GM23338 (cell line): ENCODE measurements around the gene EML1. TPM values are rescaled to one million over a fixed set of nuclear protein-coding genes. Genes with fewer than 3 reads are reported as not detected.

ENCODE experiments used
- ATAC-seq: fragments of 200-7000 bp; cut with Tn5 transposase; 3 replicates; pipeline ENCODE4 v1.9.1; 2020
- DNase-seq: peaks from one replicate; pipeline ENCODE4 v3.0.0-alpha.2; 2015; ENCODE audit warnings: low spot score
- H2AFZ ChIP-seq: fragments of 200-600 bp; sonication (generic); 2 replicates; pipeline ENCODE4 v1.8.0; 2016; ENCODE audit warnings: antibody characterized with exemption, mild to moderate bottlenecking, moderate library complexity
- H3F3A ChIP-seq: fragments of 200-600 bp; sonication (generic); replicated peaks from 2 replicates; pipeline ENCODE4 v1.8.0; 2017; ENCODE audit warnings: antibody characterized with exemption, mixed run types, low read depth
- H3K27ac ChIP-seq: fragments of 200-600 bp; sonication (generic); 2 replicates; pipeline ENCODE4 v1.6.1; 2016; ENCODE audit warnings: low read depth
- H3K27me3 ChIP-seq: fragments of 200-600 bp; sonication (generic); 2 replicates; pipeline ENCODE4 v1.8.0; 2016; ENCODE audit warnings: mild to moderate bottlenecking, mixed run types, moderate library complexity; ENCODE audit not compliant: insufficient read depth
- H3K36me3 ChIP-seq: fragments of 200-600 bp; sonication (generic); 2 replicates; pipeline ENCODE4 v1.8.0; 2016; ENCODE audit warnings: mild to moderate bottlenecking; ENCODE audit not compliant: insufficient read depth
- H3K4me1 ChIP-seq: fragments of 200-600 bp; sonication (generic); 2 replicates; pipeline ENCODE4 v1.8.0; 2016; ENCODE audit warnings: mild to moderate bottlenecking, moderate library complexity; ENCODE audit not compliant: insufficient read depth
- H3K4me2 ChIP-seq: fragments of 200-600 bp; sonication (generic); 2 replicates; pipeline ENCODE4 v1.7.1; 2017; ENCODE audit warnings: mixed run types
- H3K4me3 ChIP-seq: fragments of 200-600 bp; sonication (generic); 2 replicates; pipeline ENCODE4 v1.6.1; 2016; ENCODE audit warnings: mixed run types
- H3K79me2 ChIP-seq: fragments of 200-600 bp; sonication (generic); replicated peaks from 2 replicates; pipeline ENCODE4 v1.8.0; 2017; ENCODE audit warnings: mild to moderate bottlenecking; ENCODE audit not compliant: insufficient read depth
- H3K9me2 ChIP-seq: fragments of 200-600 bp; sonication (generic); 2 replicates; pipeline ENCODE4 v1.8.0; 2017; ENCODE audit not compliant: insufficient read depth
- H4K20me1 ChIP-seq: fragments of 200-600 bp; sonication (generic); replicated peaks from 2 replicates; pipeline ENCODE4 v1.8.0; 2017; ENCODE audit warnings: mild to moderate bottlenecking; ENCODE audit not compliant: insufficient read depth
- H3K27ac Mint-ChIP-seq: 2 replicates; pipeline ENCODE4 v1.8.0; 2020; ENCODE audit warnings: inconsistent platforms, mild to moderate bottlenecking, moderate library complexity, mixed read lengths
- H3K27me3 Mint-ChIP-seq: 3 replicates; pipeline ENCODE4 v1.8.0; 2022; ENCODE audit warnings: low read depth, mild to moderate bottlenecking, moderate library complexity, mixed read lengths, inconsistent platforms; ENCODE audit not compliant: insufficient read depth, poor library complexity
- H3K36me3 Mint-ChIP-seq: 3 replicates; pipeline ENCODE4 v1.8.0; 2021; ENCODE audit warnings: low read depth, mild to moderate bottlenecking, inconsistent platforms, moderate library complexity, mixed read lengths
- H3K4me1 Mint-ChIP-seq: 3 replicates; pipeline ENCODE4 v1.8.0; 2020; ENCODE audit warnings: mild to moderate bottlenecking, inconsistent platforms, mixed read lengths
- H3K4me3 Mint-ChIP-seq: 3 replicates; pipeline ENCODE4 v1.8.0; 2021; ENCODE audit warnings: moderate library complexity, mild to moderate bottlenecking, inconsistent platforms, mixed read lengths
- H3K9me3 Mint-ChIP-seq: 3 replicates; pipeline ENCODE4 v1.8.0; 2020; ENCODE audit warnings: moderate library complexity, mild to moderate bottlenecking, inconsistent platforms, mixed read lengths
- CREB1 ChIP-seq: fragments of 250-450 bp; sonication (Bioruptor Pico); IDR thresholded peaks from 2 replicates; pipeline ENCODE4 v1.5.0; 2020; ENCODE audit warnings: low read depth, mild to moderate bottlenecking, moderate library complexity
- CTCF ChIP-seq, 2 experiments: fragments of 200-600 bp in 1 of 2; sonication (generic) in 1 of 2; conservative IDR thresholded peaks; 2 replicates each; pipeline versions ENCODE4 v1.5.1 to v1.6.1; 2016 to 2017; ENCODE audit warnings: antibody characterized with exemption in 2 of 2, low read depth in 2 of 2, mild to moderate bottlenecking in 2 of 2, moderate library complexity in 1 of 2
- ETS1 ChIP-seq: IDR thresholded peaks from 2 replicates; pipeline ENCODE4 v1.6.1; 2016; ENCODE audit warnings: antibody characterized with exemption
- EZH2 ChIP-seq: fragments of 200-600 bp; sonication (generic); IDR thresholded peaks from one replicate; pipeline ENCODE4 v1.8.0; 2017; ENCODE audit warnings: antibody characterized with exemption, mild to moderate bottlenecking, low read depth; ENCODE audit not compliant: unreplicated experiment
- EZH2phosphoT487 ChIP-seq: fragments of 200-600 bp; sonication (generic); IDR thresholded peaks from one replicate; pipeline ENCODE4 v1.8.1; 2018; ENCODE audit warnings: antibody characterized with exemption; ENCODE audit not compliant: unreplicated experiment
- JUNB ChIP-seq: IDR thresholded peaks from one replicate; pipeline ENCODE4 v1.6.1; 2016; ENCODE audit warnings: antibody characterized with exemption; ENCODE audit not compliant: unreplicated experiment
- NANOG ChIP-seq: IDR thresholded peaks from 2 replicates; pipeline ENCODE4 v1.6.1; 2016; ENCODE audit warnings: antibody characterized with exemption, borderline replicate concordance
- POLR2AphosphoS5 ChIP-seq: IDR thresholded peaks from 2 replicates; pipeline ENCODE4 v1.6.1; 2016; ENCODE audit warnings: antibody characterized with exemption, low read depth
- REST ChIP-seq: IDR thresholded peaks from one replicate; pipeline ENCODE4 v1.6.1; 2018; ENCODE audit warnings: antibody characterized with exemption; ENCODE audit not compliant: unreplicated experiment
- STAT1 ChIP-seq: IDR thresholded peaks from one replicate; pipeline ENCODE4 v1.6.1; 2016; ENCODE audit warnings: antibody characterized with exemption; ENCODE audit not compliant: unreplicated experiment
- ZNF331 ChIP-seq: fragments of 250-450 bp; sonication (Bioruptor Pico); IDR thresholded peaks from 2 replicates; pipeline ENCODE4 v1.5.0; 2020; ENCODE audit warnings: low read depth, mild to moderate bottlenecking, moderate library complexity
- ZNF462 ChIP-seq: fragments of 250-450 bp; sonication (Bioruptor Pico); IDR thresholded peaks from 2 replicates; pipeline ENCODE4 v1.5.0; 2020; ENCODE audit warnings: mild to moderate bottlenecking, moderate library complexity
- polyA plus RNA-seq: library from polyadenylated mRNA; unstranded; fragments of >200 nt; fragmentation: Nextera tagmentation; extraction: Ambion mirVana; gene quantifications from 2 replicates; pipeline ENCODE4 v1.2.1, GENCODE V29; 2016
- total RNA-seq: library from RNA; depleted of rRNA; stranded (reverse); fragments of >200 nt; shearing (Covaris generic); gene quantifications from 2 replicates; pipeline ENCODE4 v1.2.3, GENCODE V29; 2014

EML1 gene
- total and polyA plus RNA-seq, 2 experiments from 2014 or later, result 7.0 to 18.1 TPM

DNA sequence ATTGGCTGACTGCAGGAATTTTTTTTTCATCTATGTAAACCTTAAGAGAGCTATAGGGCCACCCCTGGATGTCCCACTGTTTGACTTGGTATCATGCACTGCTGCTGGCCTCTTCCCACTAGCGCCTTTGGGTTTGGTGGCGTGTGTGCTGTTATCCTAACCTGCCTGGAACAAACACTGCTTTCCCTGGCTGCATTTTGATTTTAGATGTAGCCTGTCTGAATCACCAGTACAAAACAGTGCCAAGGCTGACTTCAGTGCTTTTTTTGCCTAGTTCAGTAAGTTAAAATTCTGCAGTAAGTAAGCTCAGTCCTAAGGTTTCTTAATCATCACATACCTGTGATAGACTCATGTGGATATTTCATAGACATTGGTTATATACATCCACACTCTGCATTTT, 99.2 kb downstream of the EML1 start:
- DNase-seq (no peak), ATAC-seq (no peak)
- H3K4me3 Mint-ChIP-seq, result no peak overlapping the region

DNA sequence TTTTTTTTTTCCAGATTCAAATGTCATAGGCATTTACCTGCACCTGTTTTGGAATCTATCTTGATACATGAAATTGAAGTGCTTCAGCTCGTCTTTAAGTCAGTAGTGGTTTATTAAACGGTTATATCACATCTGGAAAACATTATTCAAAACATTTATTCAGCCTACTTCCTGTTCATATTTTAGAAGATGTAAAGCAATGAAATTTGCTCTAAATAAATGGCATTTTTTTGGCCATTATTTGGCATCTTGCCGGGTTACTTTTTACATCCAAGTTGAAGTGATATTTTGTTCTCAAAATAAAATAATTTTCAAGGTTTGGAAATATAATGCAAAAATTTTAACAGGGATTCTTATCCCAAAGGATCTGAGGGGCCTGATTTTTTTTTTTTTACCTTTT, 103.1 kb downstream of the EML1 start:
- Histone ChIP-seq H3K4me2 (no peak overlapping the region), H3F3A (no peaks in the 10 kb centered on the region), H2AFZ (no peak overlapping the region), H3K79me2 (no peaks in the 10 kb centered on the region), H3K4me1 (peaks cover 23% of the 10 kb centered on the region), H4K20me1 (no peaks in the 10 kb centered on the region), H3K9me2 (no peaks in the 10 kb centered on the region), H3K4me3 (no peak overlapping the region), H3K27me3 (no peaks in the 10 kb centered on the region), H3K36me3 (no peaks in the 10 kb centered on the region), H3K27ac (no peak overlapping the region)
- peaks cover 22% of the 10 kb centered on the region for H3K4me1 Mint-ChIP-seq
- H3K9me3 Mint-ChIP-seq, result no peaks in the 10 kb centered on the region; the same call in 2 of the 3 replicates
- H3K27me3 Mint-ChIP-seq, result peaks cover 2% of the 10 kb centered on the region
- ATAC-seq (no peak), DNase-seq (no peak)
- H3K27ac Mint-ChIP-seq, result no peak overlapping the region
- no peak overlapping the region for H3K4me3 Mint-ChIP-seq
- H3K36me3 Mint-ChIP-seq, result peaks cover 9% of the 10 kb centered on the region
- TF ChIP-seq ZNF331 (CRISPR knock-in tag), result no peak
- TF ChIP-seq CTCF (conservative IDR thresholded peaks at IDR 0.05; ENCODE audit: low read depth in 2 of 2), result no peak
- TF ChIP-seq ETS1, result no peak
- TF ChIP-seq REST, result no peak
- no peak for TF ChIP-seq CREB1 (CRISPR knock-in tag)
- TF ChIP-seq ZNF462 (CRISPR knock-in tag), result no peak
- no peak for TF ChIP-seq NANOG

More for the DNA sequence above, 99.2 kb downstream of the EML1 start:
- H3K27me3 ChIP-seq, result no peaks in the 10 kb centered on the region
- H3K9me2 ChIP-seq, result no peaks in the 10 kb centered on the region
- no peak overlapping the region for H3K27ac ChIP-seq
- H3F3A ChIP-seq, result no peaks in the 10 kb centered on the region
- Mint-ChIP-seq H3K27me3 (peaks cover 2% of the 10 kb centered on the region), H3K4me1 (peaks cover 53% of the 10 kb centered on the region), H3K9me3 (no peaks in the 10 kb centered on the region), H3K27ac (no peak overlapping the region), H3K36me3 (no peaks in the 10 kb centered on the region)
- TF ChIP-seq STAT1 (no peak), EZH2 (no peak), EZH2phosphoT487 (no peak), ZNF331 (CRISPR knock-in tag) (no peak), JUNB (no peak), POLR2AphosphoS5 (no peak), NANOG (no peak), CREB1 (CRISPR knock-in tag) (no peak)
- H4K20me1 ChIP-seq, result no peaks in the 10 kb centered on the region
- no peak overlapping the region for H3K4me2 ChIP-seq
- no peak overlapping the region for H2AFZ ChIP-seq
- H3K4me1 ChIP-seq, result peaks cover 42% of the 10 kb centered on the region
- no peaks in the 10 kb centered on the region for H3K79me2 ChIP-seq
- H3K4me3 ChIP-seq, result no peak overlapping the region
- no peaks in the 10 kb centered on the region for H3K36me3 ChIP-seq
